SK-N-SH treated with all-trans-retinoic acid at 6 μM for 48 hours (cell line): Measurements from ENCODE around the gene CCR5AS.

Source experiments
- ATAC-seq: fragments of 200-7000 bp; cut with Tn5 transposase; 3 replicates; pipeline ENCODE4 v1.9.1; 2020; ENCODE audit warnings: mild to moderate bottlenecking, moderate library complexity
- BACH2 ChIP-seq: fragments of 250-450 bp; sonication (Bioruptor Pico); IDR thresholded peaks from 2 replicates; pipeline ENCODE4 v1.9.0; 2021; ENCODE audit warnings: mild to moderate bottlenecking, borderline replicate concordance
- ESRRG ChIP-seq: fragments of 250-450 bp; sonication (Bioruptor Pico); IDR thresholded peaks from 2 replicates; pipeline ENCODE4 v1.6.1; 2021; ENCODE audit warnings: mild to moderate bottlenecking
- GLIS3 ChIP-seq: fragments of 250-450 bp; sonication (Bioruptor Pico); IDR thresholded peaks from 2 replicates; pipeline ENCODE4 v1.5.0; 2020; ENCODE audit warnings: mild to moderate bottlenecking, moderate library complexity
- ISL1 ChIP-seq: fragments of 250-450 bp; sonication (Bioruptor Pico); IDR thresholded peaks from 2 replicates; pipeline ENCODE4 v2.1.2; 2022; ENCODE audit warnings: mild to moderate bottlenecking, moderate library complexity
- PPARA ChIP-seq: fragments of 250-450 bp; sonication (Bioruptor Pico); IDR thresholded peaks from 2 replicates; pipeline ENCODE4 v1.5.0; 2020; ENCODE audit warnings: mild to moderate bottlenecking, borderline replicate concordance
- RARB ChIP-seq: fragments of 250-450 bp; sonication (Bioruptor Pico); IDR thresholded peaks from 2 replicates; pipeline ENCODE4 v1.8.0; 2021; ENCODE audit warnings: mild to moderate bottlenecking, moderate library complexity
- SNAI2 ChIP-seq: fragments of 250-450 bp; sonication (Bioruptor Pico); IDR thresholded peaks from 2 replicates; pipeline ENCODE4 v1.5.0; 2020; ENCODE audit warnings: mild to moderate bottlenecking, moderate library complexity
- TCF4 ChIP-seq: fragments of 250-450 bp; sonication (Bioruptor Pico); IDR thresholded peaks from 2 replicates; pipeline ENCODE4 v1.8.0; 2021; ENCODE audit warnings: mild to moderate bottlenecking, moderate library complexity, borderline replicate concordance
- TOX ChIP-seq: fragments of 250-450 bp; sonication (Bioruptor Pico); IDR thresholded peaks from 2 replicates; pipeline ENCODE4 v1.8.0; 2021; ENCODE audit warnings: mild to moderate bottlenecking, moderate library complexity, borderline replicate concordance
- ZFP3 ChIP-seq: fragments of 250-450 bp; sonication (Bioruptor Pico); IDR thresholded peaks from 2 replicates; pipeline ENCODE4 v1.5.0; 2020; ENCODE audit warnings: mild to moderate bottlenecking, moderate library complexity
- ZFP30 ChIP-seq: fragments of 450-650 bp; formaldehyde crosslinking; IDR thresholded peaks from 2 replicates; pipeline ENCODE4 v1.5.0; 2022; ENCODE audit warnings: mild to moderate bottlenecking, moderate library complexity
- ZNF565 ChIP-seq: fragments of 450-650 bp; formaldehyde crosslinking; conservative IDR thresholded peaks from 2 replicates; pipeline ENCODE4 v1.5.0; 2020; ENCODE audit warnings: low read depth, mild to moderate bottlenecking, moderate library complexity
- ZNF70 ChIP-seq: fragments of 450-650 bp; formaldehyde crosslinking; IDR thresholded peaks from 2 replicates; pipeline ENCODE4 v1.5.0; 2020; ENCODE audit warnings: mild to moderate bottlenecking, moderate library complexity
- ZNF8 ChIP-seq: fragments of 450-650 bp; formaldehyde crosslinking; IDR thresholded peaks from 2 replicates; pipeline ENCODE4 v1.5.0; 2020; ENCODE audit warnings: mild to moderate bottlenecking, moderate library complexity
- TF ChIP-seq, protein P1 (sequence below): fragments of 250-450 bp; sonication (Bioruptor Pico); IDR thresholded peaks from 2 replicates; pipeline ENCODE4 v1.8.0; 2020; ENCODE audit warnings: mild to moderate bottlenecking, moderate library complexity, borderline replicate concordance
- TF ChIP-seq, protein P2 (sequence below): fragments of 250-450 bp; sonication (Bioruptor Pico); IDR thresholded peaks from 2 replicates; pipeline ENCODE4 v1.8.0; 2021; ENCODE audit warnings: low read depth, mild to moderate bottlenecking, moderate library complexity, borderline replicate concordance
- TF ChIP-seq, protein P3 (sequence below): fragments of 250-450 bp; sonication (Bioruptor Pico); IDR thresholded peaks from 2 replicates; pipeline ENCODE4 v1.5.0; 2020; ENCODE audit warnings: mild to moderate bottlenecking, moderate library complexity
- TF ChIP-seq, protein P4 (sequence below): fragments of 250-450 bp; sonication (Bioruptor Pico); IDR thresholded peaks from 2 replicates; pipeline ENCODE4 v1.5.1; 2021; ENCODE audit warnings: mild to moderate bottlenecking, moderate library complexity

CCR5AS gene

DNA sequence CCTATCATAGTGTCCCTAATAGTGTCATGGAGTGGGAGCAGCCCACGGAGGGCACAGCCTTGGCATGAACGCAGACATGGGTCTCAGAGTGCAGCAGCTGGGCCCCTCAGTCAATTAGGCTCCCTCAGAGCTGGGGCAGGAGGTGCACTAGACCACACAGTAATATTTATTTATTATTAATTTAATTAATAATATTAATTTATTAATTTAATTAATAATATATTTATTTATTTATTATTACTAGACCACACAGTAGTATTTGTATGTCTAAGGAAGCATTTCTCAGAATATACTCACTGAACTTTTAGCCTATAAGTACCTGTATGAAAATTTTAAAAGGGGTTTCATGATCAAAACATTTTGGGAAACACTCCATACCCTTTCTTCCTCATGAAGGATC lies 5.3 kb downstream of the CCR5AS start:
- no peak for ATAC-seq
- TF ChIP-seq TCF4: no peak

DNA sequence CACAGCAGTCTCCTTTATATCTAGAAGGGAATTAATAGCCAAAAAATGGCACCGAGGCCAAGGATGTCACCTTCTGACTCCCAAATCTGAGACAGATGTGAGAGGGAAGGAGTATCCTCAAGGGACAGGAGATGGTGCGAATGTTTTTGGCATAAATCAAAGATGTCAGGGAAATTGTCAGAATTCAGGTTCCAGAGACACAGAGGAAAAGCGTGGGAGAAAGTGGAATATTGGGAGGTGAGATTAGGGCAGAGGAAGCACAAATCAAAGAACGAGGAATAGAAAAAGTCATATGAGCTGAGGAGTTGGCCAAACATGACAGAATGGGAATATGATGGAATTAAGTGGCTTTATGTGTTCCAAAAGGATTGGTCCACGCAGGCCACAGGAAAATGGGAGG lies 6.0 kb downstream of the CCR5AS start:
- no peak for ATAC-seq

DNA sequence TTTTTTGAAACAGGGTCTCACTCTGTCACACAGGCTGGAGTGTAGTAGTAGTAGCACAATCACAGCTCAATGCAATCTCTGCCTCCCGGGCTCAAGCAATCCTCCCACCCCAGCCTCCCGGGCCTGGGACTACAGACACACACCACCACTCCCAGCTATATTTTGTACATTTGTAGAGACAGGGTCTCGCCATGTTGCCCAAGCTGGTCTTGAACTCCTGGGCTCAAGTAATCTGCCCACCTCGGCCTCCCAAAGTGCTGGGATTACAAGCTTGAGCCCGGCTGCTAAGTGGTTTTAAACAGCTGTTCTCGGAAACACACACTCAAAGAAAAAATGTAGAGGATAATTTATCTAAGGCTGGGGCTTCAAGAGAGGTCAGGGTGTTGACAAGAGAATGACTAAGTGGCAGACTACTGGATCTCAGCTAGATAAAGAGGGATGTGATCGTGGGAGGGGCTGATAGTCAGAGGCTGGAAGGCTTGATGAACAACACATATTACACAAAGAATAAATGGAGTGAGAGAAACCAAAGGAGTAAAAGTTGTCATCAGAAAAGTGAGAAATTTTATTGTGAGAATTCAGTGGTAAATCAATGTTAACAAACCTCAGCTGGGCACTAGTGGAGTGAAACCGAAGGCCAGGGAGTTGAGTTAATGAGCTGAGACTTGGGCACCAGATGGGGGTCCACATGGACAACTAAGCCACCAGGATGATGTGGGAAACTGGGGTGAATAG lies 6.7 kb downstream of the CCR5AS start:
- no peak for TF ChIP-seq SNAI2 (CRISPR knock-in tag)
- no peak for TF ChIP-seq ZNF565 (CRISPR knock-in tag)
- TF ChIP-seq, protein P1, sequence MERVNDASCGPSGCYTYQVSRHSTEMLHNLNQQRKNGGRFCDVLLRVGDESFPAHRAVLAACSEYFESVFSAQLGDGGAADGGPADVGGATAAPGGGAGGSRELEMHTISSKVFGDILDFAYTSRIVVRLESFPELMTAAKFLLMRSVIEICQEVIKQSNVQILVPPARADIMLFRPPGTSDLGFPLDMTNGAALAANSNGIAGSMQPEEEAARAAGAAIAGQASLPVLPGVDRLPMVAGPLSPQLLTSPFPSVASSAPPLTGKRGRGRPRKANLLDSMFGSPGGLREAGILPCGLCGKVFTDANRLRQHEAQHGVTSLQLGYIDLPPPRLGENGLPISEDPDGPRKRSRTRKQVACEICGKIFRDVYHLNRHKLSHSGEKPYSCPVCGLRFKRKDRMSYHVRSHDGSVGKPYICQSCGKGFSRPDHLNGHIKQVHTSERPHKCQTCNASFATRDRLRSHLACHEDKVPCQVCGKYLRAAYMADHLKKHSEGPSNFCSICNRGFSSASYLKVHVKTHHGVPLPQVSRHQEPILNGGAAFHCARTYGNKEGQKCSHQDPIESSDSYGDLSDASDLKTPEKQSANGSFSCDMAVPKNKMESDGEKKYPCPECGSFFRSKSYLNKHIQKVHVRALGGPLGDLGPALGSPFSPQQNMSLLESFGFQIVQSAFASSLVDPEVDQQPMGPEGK: no peak
- no peak for TF ChIP-seq PPARA (CRISPR knock-in tag)
- TF ChIP-seq RARB (CRISPR knock-in tag): no peak
- TF ChIP-seq ISL1 (CRISPR knock-in tag): no peak
- ATAC-seq: no peak

More for the DNA sequence above, 6.0 kb downstream of the CCR5AS start:
- TF ChIP-seq TOX (CRISPR knock-in tag): no peak
- no peak for TF ChIP-seq ZNF8
- no peak for TF ChIP-seq ZFP30 (CRISPR knock-in tag)
- TF ChIP-seq GLIS3 (CRISPR knock-in tag): no peak
- TF ChIP-seq, protein P1: no peak
- TF ChIP-seq, protein P2, sequence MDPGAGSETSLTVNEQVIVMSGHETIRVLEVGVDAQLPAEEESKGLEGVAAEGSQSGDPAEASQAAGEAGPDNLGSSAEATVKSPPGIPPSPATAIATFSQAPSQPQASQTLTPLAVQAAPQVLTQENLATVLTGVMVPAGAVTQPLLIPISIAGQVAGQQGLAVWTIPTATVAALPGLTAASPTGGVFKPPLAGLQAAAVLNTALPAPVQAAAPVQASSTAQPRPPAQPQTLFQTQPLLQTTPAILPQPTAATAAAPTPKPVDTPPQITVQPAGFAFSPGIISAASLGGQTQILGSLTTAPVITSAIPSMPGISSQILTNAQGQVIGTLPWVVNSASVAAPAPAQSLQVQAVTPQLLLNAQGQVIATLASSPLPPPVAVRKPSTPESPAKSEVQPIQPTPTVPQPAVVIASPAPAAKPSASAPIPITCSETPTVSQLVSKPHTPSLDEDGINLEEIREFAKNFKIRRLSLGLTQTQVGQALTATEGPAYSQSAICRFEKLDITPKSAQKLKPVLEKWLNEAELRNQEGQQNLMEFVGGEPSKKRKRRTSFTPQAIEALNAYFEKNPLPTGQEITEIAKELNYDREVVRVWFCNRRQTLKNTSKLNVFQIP (CRISPR knock-in tag): no peak
- no peak for TF ChIP-seq BACH2 (CRISPR knock-in tag)
- TF ChIP-seq, protein P3, sequence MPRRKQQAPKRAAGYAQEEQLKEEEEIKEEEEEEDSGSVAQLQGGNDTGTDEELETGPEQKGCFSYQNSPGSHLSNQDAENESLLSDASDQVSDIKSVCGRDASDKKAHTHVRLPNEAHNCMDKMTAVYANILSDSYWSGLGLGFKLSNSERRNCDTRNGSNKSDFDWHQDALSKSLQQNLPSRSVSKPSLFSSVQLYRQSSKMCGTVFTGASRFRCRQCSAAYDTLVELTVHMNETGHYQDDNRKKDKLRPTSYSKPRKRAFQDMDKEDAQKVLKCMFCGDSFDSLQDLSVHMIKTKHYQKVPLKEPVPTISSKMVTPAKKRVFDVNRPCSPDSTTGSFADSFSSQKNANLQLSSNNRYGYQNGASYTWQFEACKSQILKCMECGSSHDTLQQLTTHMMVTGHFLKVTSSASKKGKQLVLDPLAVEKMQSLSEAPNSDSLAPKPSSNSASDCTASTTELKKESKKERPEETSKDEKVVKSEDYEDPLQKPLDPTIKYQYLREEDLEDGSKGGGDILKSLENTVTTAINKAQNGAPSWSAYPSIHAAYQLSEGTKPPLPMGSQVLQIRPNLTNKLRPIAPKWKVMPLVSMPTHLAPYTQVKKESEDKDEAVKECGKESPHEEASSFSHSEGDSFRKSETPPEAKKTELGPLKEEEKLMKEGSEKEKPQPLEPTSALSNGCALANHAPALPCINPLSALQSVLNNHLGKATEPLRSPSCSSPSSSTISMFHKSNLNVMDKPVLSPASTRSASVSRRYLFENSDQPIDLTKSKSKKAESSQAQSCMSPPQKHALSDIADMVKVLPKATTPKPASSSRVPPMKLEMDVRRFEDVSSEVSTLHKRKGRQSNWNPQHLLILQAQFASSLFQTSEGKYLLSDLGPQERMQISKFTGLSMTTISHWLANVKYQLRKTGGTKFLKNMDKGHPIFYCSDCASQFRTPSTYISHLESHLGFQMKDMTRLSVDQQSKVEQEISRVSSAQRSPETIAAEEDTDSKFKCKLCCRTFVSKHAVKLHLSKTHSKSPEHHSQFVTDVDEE: no peak
- TF ChIP-seq, protein P4, sequence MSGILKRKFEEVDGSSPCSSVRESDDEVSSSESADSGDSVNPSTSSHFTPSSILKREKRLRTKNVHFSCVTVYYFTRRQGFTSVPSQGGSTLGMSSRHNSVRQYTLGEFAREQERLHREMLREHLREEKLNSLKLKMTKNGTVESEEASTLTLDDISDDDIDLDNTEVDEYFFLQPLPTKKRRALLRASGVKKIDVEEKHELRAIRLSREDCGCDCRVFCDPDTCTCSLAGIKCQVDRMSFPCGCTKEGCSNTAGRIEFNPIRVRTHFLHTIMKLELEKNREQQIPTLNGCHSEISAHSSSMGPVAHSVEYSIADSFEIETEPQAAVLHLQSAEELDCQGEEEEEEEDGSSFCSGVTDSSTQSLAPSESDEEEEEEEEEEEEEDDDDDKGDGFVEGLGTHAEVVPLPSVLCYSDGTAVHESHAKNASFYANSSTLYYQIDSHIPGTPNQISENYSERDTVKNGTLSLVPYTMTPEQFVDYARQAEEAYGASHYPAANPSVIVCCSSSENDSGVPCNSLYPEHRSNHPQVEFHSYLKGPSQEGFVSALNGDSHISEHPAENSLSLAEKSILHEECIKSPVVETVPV (CRISPR knock-in tag): no peak
- no peak for TF ChIP-seq ZNF70 (CRISPR knock-in tag)
- TF ChIP-seq ZNF565 (CRISPR knock-in tag): no peak
- TF ChIP-seq ZFP3 (CRISPR knock-in tag): no peak
- TF ChIP-seq SNAI2 (CRISPR knock-in tag): no peak
- TF ChIP-seq ESRRG (CRISPR knock-in tag): no peak

DNA sequence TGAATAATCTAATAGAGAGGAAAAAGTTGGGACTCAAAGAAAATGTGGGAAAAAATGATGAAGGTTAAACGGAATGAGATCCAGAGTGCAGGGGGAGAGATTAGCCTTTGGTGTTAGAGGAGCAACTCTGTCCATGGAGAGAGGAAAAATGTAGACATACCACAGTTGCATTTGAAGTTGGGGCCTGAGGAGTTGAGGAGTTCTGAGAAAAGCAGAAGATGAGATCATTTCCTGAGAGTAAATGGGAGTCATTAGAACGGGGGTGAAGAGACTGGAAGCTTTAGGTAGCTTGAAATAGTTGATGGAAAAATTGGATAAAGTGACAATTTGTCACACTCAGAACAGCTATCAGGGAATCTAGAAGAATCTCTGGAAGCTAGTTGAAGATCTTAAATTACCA lies 7.3 kb downstream of the CCR5AS start:
- ATAC-seq: no peak
- TF ChIP-seq ZFP3 (CRISPR knock-in tag) (no peak), GLIS3 (CRISPR knock-in tag) (no peak)
